MCF 10A (cell line): ENCODE data around the gene TMCC1. TPM values are rescaled to one million over a fixed set of nuclear protein-coding genes. Genes with fewer than 3 reads are reported as not detected.
A peak's percentile ranks its signal among the peaks of the same experiment; 100 is the strongest.

ENCODE experiments used
- BruUV-seq: library from RNA; stranded (reverse); fragments of 400-500 nt; replicated peaks from 2 replicates; lab custom pipeline; 2021; lab: Mats Ljungman, UMichigan
- CTCF ChIA-PET: fragments of 300-600 bp; sonication (Branson Sonifier 250); formaldehyde crosslinking; extraction: SDS; loops from one replicate; lab custom pipeline; 2021; ENCODE audit warnings: antibody characterized with exemption, inconsistent platforms; lab: Yijun Ruan, JAX
- POLR2A ChIA-PET: fragments of 300-600, 350-650 bp; sonication (Branson Sonifier 250); formaldehyde crosslinking; extraction: SDS; loops from one replicate; lab custom pipeline; 2020; ENCODE audit warnings: antibody characterized with exemption, inconsistent platforms; lab: Yijun Ruan, JAX
- DNase-seq: peaks from one replicate; pipeline ENCODE4 v3.0.0-alpha.2; 2018; ENCODE audit not compliant: unreplicated experiment
- H3K27ac Mint-ChIP-seq: one replicate; pipeline ENCODE4 v1.8.0; 2022; ENCODE audit warnings: mild to moderate bottlenecking, low read depth, mixed read lengths; ENCODE audit not compliant: unreplicated experiment
- H3K27me3 Mint-ChIP-seq: one replicate; pipeline ENCODE4 v1.8.0; 2022; ENCODE audit warnings: mixed read lengths; ENCODE audit not compliant: insufficient read depth, unreplicated experiment
- H3K36me3 Mint-ChIP-seq: one replicate; pipeline ENCODE4 v1.8.0; 2022; ENCODE audit warnings: mild to moderate bottlenecking, moderate library complexity, mixed read lengths; ENCODE audit not compliant: insufficient read depth, unreplicated experiment
- H3K4me1 Mint-ChIP-seq: one replicate; pipeline ENCODE4 v1.8.0; 2022; ENCODE audit warnings: mixed read lengths; ENCODE audit not compliant: insufficient read depth, unreplicated experiment
- H3K4me3 Mint-ChIP-seq: one replicate; pipeline ENCODE4 v1.8.0; 2022; ENCODE audit warnings: mild to moderate bottlenecking, moderate library complexity, mixed read lengths; ENCODE audit not compliant: unreplicated experiment
- H3K9me3 Mint-ChIP-seq: one replicate; pipeline ENCODE4 v1.8.0; 2022; ENCODE audit warnings: mixed read lengths; ENCODE audit not compliant: unreplicated experiment
- CTCF ChIP-seq: fragments of 200-600 bp; IDR thresholded peaks from one replicate; pipeline ENCODE4 v1.8.0; 2022; ENCODE audit warnings: antibody characterized with exemption, mild to moderate bottlenecking; ENCODE audit not compliant: unreplicated experiment
- intact Hi-C: fragments of 100-400 bp; cut with micrococcal nuclease; formaldehyde crosslinking; loops from 2 replicates; pipeline ENCODE4 v1.14.1; 2022
- total RNA-seq: library from RNA; stranded (reverse); gene quantifications from 2 replicates; pipeline ENCODE4 v1.2.3, GENCODE V29; 2022

Gene TMCC1
- total RNA-seq, 1 experiment from 2014 or later, result 31.2 TPM

GRCh38 chr3:129827765-129828164 is 65.7 kb downstream of the TMCC1 start:
- no TSS peak for BruUV-seq
- Mint-ChIP-seq H3K36me3 (peaks cover 7% of the 10 kb centered on the region), H3K9me3 (no peaks in the 10 kb centered on the region), H3K4me3 (no peak overlapping the region), H3K27ac (no peak overlapping the region), H3K27me3 (no peaks in the 10 kb centered on the region), H3K4me1 (peaks cover 17% of the 10 kb centered on the region)
- intact Hi-C loops, result no loop called here
- POLR2A ChIA-PET, result interaction anchor here (0.8 kb wide), 1 partner anchor 200 kb away, joined by 3 read pairs; no protein-coding TSS in a partner anchor
- CTCF ChIA-PET, result interaction anchor here (0.5 to 12.5 kb wide), 11 partner anchors 17 to 445 kb away, joined by 3 to 170 read pairs (median 3); no protein-coding TSS in a partner anchor
- DNase-seq, result no peak
- no peak for TF ChIP-seq CTCF

- Mint-ChIP-seq H3K4me3 (no peak overlapping the region), H3K4me1 (peaks cover 11% of the 10 kb centered on the region), H3K36me3 (no peaks in the 10 kb centered on the region), H3K27ac (peak overlapping the region; percentile 2), H3K27me3 (no peaks in the 10 kb centered on the region), H3K9me3 (no peaks in the 10 kb centered on the region)
- peak; percentile 75 for DNase-seq
- ChIA-PET CTCF (interaction anchor here (0.6 to 12.5 kb wide), 49 partner anchors 8 to 548 kb away, joined by 3 to 170 read pairs (median 4); no protein-coding TSS in a partner anchor), POLR2A (interaction anchor here (0.7 to 1.3 kb wide), 3 partner anchors 33 to 159 kb away, joined by 3 to 4 read pairs (median 3); no protein-coding TSS in a partner anchor)
- BruUV-seq, result no TSS peak
- TF ChIP-seq CTCF, result peak; percentile 64
- intact Hi-C loops, result loop anchor here (1.0 kb wide), 4 partner anchors 175 to 442 kb away; no protein-coding TSS in a partner anchor
Measured at GRCh38 chr3:129824926-129825541, 68.5 kb downstream of the TMCC1 start.

- BruUV-seq, result no TSS peak
- no peak for DNase-seq
- POLR2A ChIA-PET, result interaction anchor here (0.7 to 1.1 kb wide), 4 partner anchors 13 to 173 kb away, joined by 3 read pairs; no protein-coding TSS in a partner anchor
- Mint-ChIP-seq H3K4me3 (no peak overlapping the region), H3K27me3 (no peaks in the 10 kb centered on the region), H3K4me1 (peaks cover 6% of the 10 kb centered on the region), H3K36me3 (peaks cover 9% of the 10 kb centered on the region), H3K27ac (no peak overlapping the region), H3K9me3 (no peaks in the 10 kb centered on the region)
- CTCF ChIA-PET, result interaction anchor here (0.6 to 12.5 kb wide), 6 partner anchors 14 to 332 kb away, joined by 3 to 170 read pairs (median 14); no protein-coding TSS in a partner anchor
- no peak for TF ChIP-seq CTCF
- intact Hi-C loops, result no loop called here
Measured at GRCh38 chr3:129822679-129823078, 70.8 kb downstream of the TMCC1 start.

- Mint-ChIP-seq H3K36me3 (peaks cover 11% of the 10 kb centered on the region), H3K9me3 (no peaks in the 10 kb centered on the region), H3K4me1 (peaks cover 6% of the 10 kb centered on the region), H3K27me3 (no peaks in the 10 kb centered on the region), H3K4me3 (no peak overlapping the region), H3K27ac (no peak overlapping the region)
- TF ChIP-seq CTCF, result no peak
- DNase-seq, result no peak
- POLR2A ChIA-PET, result interaction anchor here (0.7 to 1.1 kb wide), 4 partner anchors 13 to 172 kb away, joined by 3 read pairs; no protein-coding TSS in a partner anchor
- intact Hi-C loops, result no loop called here
- BruUV-seq, result no TSS peak
- CTCF ChIA-PET, result interaction anchor here (0.6 to 12.5 kb wide), 8 partner anchors 13 to 1154 kb away, joined by 3 to 170 read pairs (median 4); no protein-coding TSS in a partner anchor
Measured at GRCh38 chr3:129822241-129822640, 71.3 kb downstream of the TMCC1 start.
